ENCODE data around the gene PAX8.

PAX8 gene

DNA sequence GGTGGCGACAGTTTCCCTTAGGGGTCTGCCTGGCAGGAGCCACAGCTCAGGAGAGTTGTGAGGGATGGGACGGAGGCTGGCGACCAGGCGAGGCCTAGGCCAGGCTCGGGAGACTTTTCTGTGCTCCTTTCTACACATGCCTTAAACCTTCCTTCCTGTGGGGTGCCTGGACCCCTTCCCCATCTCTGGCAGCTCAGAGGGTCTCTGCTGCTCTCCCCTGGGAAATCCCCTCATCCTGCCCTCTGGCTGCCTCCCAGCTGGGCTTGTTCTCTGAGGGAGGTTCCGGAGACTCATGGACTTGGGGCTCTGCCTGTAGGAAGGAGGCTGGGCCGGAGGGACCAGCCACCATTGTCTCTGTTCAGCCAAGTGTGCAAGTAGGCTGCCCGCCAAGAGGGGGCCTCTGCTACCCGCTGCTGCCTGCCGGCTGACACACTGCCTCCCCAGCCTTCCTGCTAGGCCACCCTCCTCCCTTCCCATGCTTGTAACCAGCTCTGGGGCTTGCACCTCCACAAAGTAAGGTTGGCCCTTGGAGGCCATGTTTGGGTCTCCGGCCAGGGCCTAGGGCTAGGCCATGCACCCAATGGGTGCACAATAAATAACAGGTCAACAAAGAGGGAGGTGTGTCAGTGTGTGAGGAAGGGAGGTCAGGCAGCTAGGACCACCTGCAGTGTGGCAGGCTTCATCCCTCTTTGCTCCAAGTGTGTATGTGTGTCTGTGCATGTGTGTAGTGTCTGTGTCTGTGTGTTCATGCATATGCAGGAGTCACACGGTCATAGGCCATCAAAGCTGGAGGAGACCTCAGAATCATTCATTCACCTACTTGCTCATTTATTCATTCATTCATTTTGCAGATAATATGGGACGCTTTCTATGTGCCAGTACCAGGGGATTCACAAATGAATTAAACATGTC lies 76.2 kb downstream of the PAX8 start:
- DNase-seq = no peak

DNA sequence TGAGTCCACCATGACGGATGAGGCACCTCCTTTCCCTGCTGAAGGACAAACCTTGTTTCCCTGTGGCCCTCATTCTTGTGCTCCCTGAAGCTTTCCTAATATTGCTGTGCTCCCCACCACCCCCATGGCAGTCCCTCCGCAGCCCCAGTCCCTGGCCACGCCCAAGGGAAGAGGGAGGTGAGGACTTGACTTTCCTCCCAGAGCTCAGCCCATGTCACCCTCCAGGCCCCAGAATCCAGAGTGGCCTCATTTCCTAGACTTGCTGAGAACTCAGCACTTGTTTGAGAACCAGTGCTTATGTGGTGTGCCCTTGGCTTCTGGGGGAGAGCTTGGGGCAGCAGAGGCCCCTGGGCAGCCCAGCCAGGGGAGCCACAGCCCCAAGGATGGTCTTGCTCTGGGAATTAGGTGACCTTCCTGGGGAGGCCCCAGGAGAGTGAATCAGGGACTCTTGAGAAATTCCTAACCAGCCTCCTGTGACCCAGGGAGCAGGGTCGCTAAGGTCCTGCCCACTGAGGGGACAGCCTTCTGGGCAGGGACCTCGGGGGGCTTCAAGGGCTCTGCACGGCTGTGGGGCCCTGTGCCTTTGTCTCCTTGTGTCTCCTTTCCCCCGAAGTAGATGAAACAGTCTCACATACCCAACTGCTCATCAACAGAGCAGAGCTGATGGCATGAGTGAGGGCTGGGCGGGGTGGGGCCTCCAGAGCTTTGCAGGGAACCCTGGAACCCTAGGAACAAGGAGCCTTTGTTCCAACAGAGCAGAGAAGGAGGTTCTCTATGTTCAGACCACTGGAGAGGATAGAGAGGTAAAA lies 77.0 kb downstream of the PAX8 start:
- no peak for DNase-seq

DNA sequence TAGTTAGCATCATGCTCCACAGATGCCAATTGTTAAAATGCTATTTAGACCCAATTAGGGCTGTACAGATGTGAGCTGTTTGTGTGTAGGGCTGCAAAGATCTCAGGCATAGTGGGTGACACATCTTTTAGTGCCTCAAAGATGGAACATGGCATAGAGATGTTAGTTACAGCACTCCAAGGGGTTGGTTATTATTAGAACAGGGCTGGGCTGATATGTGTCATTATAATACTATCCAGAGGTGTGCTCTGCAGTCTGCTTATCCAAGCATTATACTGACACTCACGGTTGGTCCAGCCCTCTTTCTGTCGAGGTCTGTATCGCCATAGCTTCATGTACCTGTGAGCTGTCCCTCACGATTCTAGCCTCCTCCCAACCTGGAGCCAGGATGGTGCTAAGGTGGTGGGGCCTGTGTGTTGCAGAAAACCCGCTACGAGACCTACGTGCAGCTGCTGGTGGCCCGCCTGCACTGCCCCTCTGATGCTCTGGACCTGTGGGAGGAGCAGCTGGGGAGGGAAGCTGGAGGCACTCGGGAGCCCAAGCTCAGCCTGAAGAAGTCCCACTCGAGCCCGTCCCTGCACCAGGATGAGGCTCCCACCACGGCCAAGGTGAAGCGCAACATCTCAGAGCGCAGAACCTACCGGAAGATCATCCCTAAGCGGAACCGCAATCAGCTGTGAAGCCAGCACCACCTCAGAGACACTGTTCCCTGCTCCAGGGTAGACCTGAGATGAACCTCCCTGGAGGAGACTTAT lies 77.8 kb downstream of the PAX8 start:
- DNase-seq = no peak

DNA sequence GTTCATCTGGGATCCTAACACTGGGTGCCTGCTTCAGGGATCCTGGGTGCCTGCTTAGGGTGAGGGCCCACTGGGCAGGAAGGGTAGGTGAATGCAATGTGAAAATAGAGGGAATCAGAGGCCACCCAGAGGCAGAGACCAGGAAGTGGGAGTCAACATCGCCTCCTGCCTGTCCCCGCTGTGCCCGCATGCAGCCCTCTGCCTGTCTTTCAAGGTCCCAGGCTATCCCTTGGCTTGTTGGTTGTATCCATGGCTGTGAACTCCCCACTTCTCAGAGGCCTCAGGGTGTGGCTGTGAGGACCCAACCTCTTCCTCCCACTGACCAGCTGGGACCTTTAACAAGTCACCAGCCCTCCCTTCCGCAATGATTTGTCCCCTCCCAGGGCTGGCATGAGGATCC lies 78.5 kb downstream of the PAX8 start:
- no peak for DNase-seq

DNA sequence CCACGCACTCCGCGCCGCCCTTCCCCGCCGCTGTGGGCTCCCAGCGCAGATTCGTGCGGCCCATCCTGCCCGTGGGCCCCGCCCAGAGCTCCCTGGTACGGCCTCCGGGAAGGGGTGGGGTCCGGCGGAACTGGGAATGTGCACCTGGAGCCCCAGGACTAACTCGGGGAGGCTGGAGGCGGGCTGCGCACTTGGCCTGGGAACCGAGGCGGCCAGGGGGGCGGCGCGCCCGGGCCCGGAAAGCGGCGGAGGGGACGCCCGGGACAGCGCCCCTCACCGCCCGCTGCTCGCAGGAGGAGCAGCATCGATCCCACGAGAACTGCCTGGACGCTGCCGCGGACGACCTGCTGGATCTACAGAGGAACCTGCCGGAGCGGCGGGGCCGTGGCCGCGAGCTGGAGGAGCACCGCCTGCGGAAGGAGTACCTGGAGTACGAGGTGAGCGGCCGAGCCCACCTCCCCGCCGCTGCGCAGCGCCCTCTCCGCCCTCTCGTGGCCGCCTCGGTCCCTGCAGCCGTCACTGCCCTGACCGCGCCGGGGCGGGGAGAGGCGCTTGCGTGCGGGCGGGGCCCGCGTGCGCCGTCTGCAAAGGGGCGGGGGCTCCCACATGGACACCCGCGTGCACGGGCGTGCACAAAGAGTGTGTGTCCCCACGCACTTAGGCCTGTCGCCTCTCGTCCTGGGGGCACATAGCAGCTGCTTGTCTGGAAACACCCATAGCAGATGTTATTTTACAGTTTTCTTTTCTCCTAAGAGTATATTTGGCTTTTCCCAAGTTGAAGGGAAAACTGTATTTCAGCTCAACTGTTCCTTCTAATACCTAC lies 79.7 kb downstream of the PAX8 start:
- peak; percentile 86 for DNase-seq

DNA sequence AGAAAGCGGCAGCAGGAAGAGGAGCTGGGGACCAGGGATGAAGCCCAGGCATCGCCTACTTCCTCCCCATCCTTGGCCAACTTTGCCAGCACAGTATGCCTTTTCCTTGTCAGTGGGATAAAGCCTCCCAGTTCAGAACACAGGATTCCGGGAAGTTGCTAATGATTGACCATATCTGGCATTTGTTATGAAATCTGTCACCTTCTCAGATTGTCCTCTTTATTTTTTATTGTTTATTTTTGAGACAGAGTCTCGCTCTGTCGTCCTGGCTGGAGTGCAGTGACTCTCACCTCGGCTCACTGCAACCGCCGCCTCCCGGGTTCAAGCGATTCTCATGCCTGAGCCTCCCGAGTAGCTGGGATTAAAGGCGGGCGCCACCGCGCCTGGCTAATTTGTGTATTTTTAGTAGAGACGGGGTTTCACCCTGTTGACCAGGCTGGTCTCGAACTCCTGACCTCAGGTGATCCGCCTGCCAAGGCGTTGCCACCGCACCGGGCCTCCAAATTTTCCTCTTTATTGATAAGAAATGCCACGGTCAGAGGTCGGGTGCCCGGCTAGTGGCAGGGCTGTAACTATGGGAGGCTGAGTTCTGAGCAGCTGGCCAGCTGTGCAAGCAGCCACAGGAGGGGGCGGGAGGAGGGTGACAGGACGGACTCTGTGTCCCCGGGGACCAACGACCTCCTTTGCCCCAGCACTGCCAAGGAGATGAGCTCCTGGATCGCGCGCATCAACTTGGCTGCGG lies 80.5 kb downstream of the PAX8 start:
- DNase-seq = no peak

DNA sequence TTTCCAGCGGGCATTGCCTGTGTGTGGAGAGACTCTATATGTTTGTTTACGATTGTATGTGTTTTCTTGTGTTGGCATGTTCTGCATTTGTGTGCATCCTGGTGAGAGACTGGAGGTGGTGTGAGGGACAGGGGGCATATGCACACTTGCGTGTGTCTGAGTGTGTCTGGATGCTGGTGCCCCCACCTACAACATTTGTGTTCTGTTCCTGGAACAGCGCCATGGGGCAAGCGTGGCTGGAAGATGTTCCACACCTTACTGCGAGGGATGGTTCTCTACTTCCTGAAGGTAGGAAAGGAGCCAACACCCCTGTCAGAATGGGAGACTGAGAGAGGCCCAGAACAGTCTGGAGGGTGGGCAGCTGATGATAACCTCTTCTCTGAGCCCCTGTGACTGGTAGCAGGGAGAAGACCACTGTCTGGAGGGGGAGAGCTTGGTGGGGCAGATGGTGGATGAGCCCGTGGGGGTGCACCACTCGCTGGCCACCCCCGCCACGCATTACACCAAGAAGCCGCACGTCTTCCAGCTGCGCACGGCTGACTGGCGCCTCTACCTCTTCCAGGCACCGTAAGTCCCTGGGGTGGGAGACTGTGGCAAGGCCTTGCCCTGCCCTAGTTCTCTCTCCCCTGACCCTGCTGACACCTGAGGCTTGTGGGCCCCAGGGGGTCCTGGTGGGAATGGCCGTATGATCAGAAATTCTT lies 81.2 kb downstream of the PAX8 start:
- no peak for DNase-seq

DNA sequence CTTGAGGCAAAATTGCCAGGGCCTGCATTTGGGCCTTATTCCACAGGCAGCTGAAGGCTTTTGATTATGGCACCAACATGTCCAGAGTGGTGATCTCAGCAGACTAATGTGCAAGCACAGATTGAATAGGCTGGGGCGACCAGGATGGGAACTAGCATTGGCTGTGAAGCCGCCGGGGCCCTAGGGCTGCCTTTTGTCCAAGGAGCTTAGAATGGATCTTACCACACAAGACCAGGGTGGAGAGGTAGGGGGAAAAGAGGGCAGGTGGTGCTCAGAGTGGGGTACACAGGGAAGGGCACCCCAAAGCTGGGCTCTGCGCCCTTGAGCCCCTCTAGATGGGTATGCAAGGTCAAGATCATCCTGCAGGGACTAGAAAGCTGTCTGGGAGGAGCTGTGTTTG lies 81.9 kb downstream of the PAX8 start:
- DNase-seq = no peak

DNA sequence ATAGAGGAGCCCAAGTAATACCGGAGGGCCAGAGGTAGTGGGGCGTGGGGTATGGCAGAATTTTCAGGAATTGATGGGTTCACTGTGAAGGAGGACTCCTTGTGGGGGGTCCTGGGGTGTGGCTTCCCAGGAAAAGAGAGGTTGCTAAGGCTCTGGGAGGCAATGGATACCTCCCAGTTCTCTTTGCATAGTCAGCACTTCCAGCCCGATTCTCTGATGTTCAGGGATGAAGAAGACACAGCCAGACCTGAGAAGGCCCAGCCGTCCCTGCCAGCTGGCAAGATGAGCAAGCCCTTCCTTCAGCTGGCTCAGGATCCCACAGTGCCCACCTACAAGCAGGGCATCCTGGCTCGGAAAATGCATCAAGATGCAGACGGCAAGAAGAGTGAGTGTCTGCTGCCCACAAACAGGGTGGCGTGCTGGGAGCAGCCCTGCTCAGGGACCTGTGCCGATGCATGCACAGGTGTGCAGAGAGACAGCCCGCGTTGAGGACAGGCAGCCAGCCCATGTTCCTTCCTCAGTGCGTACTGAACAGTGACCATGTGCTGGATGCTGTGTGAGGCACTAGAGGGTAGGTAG lies 82.7 kb downstream of the PAX8 start:
- no peak for DNase-seq

DNA sequence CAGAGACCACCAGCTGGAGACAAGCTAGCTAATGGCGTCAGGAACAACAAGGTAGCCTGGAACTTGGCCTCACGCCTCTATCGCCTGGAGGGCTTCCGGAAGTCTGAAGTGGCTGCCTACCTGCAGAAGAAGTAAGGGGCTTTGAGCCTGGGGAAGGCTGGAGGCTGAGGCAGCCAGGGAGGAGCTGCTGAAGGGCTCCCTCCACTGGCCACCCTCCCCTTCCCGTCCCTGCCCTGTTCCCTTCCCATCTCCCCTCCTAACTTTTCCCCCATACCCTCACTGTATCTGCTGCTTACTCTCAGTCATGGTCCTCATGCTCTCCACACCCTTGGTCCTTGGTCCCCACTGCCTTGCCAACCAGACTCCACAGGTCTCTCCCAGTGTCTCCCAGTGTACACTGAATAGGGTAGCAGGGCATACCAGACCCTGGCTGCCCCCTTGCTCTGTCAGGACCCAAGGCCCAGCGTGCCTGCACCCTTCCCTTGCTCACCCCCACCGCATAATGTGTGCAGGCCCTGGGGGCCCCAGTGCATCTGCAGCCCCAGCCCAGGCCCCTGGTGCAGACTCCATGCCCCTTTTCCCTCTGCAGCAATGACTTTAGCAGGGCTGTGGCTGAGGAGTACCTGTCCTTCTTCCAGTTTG lies 86.1 kb downstream of the PAX8 start:
- DNase-seq = no peak

DNA sequence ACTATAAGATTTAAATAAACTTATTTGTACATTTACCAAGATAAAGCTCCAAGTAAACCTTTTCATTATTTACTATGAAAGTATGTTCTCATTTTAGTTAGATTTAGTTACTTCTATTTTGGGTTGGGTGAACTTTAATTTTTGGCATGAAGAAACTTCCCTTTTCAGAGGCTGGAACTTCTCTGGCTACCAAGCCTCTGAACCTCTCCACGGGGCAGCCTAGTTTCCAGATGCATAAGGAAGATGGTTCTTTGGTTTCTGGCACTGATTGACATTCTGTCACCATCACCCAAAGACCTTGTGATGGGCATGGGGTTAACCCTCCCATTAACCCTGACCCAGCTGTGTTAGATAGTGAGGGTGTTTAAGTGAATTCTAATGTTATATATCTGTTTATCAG lies 87.8 kb downstream of the PAX8 start:
- DNase-seq = peak; percentile 40

DNA sequence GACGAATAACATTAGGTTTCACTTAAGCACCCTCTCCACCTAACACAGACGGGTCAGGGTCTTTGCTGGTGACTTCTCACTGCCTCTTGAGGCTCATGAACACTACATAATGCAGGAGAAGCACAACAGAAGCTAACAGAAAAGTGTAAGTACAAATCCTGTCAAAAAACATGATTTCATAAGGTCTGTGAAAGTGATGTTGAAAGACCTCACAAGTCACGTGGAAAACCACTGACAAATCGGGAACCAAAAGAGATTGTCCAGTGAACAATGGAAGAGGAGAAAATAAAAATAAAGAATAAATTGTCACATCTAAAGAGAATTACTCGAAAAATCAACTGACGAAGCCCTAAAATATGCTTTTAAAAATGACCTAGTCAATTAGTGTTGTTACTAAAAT lies 91.0 kb downstream of the PAX8 start:
- DNase-seq = peak; percentile 72

DNA sequence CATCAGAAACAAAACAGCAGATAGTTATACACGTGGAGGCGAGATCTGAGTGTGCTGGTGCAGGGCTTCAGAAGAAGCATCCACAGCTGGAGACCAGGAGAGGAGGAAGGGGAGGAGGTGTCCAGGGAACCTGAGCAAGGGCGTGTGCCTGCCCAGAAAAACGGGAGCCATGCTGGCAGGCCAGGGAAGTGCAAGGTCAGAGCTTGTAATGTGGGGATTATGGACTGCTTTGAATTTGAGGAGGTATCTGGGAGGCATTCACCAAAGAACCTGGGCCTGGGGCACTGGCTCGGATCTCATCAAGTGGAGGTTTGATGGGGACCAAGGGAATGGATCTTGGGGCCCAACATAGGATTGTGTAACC lies 92.3 kb downstream of the PAX8 start:
- DNase-seq = no peak

DNA sequence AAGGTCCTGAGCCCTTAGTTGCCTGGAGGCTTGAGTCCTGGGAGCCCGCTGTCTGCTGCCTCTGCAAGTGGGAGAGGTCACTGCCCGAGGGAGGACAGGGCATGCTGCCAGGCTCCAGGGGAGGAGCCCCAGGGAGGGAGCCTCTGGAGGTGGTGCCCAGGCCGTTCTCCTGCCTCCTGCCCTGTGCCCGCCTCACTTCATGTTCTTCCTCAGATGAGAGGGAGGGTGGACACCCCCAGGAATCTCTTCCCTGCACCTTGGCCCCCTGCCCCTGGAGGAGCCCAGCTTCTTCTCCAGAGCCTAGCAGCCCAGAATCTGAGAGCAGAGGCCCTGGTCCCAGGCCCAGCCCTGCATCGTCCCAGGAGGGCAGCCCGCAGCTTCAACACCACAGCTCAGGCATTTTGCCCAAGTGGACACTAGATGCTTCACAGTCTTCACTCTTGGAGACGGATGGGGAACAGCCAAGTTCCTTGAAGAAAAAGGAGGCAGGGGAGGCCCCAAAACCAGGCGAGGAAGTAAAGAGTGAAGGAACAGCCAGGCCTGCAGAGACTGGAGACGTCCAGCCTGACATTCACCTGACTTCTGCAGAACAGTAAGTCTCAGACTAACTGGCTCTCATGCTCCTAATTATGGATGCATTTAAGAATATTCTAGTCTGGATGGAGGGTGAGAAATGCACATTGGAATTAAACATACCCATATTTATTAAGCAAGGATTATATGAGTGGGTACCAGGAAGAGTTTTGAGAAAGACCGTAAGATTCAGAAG lies 92.9 kb downstream of the PAX8 start:
- DNase-seq = no peak

DNA sequence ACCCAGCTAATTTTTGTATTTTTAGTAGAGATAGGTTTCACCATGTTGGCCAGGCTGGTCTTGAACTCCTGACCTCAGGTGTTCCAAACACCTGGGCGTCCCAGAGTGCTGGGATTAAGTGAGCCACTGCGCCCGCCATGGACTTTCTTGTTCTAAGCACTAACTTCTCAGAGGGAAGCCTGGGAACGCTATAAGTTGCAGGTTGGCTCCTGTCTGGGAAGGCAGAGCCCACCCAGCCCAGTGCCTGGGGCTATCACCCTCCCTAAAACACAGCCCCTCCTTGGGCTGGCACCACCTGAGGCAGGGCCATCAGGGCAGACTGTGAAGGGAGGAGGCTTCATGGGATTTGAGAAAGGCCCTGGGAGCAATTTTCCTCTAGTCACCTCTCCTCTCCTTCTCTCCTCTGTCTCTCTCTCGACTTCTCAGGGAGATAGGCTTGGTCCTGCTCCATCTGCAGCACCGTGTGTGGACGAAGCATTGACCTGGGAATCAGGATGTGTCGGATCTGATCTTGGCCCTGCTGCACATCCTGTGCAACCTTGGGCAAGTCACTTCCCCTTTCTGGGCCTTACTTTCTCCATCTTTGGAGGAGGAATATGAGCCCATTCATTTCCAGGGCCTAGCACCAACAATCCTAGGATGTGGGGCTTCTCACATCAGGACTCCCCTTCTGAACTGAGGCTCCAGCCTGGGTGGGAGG lies 94.0 kb downstream of the PAX8 start:
- no peak for DNase-seq

DNA sequence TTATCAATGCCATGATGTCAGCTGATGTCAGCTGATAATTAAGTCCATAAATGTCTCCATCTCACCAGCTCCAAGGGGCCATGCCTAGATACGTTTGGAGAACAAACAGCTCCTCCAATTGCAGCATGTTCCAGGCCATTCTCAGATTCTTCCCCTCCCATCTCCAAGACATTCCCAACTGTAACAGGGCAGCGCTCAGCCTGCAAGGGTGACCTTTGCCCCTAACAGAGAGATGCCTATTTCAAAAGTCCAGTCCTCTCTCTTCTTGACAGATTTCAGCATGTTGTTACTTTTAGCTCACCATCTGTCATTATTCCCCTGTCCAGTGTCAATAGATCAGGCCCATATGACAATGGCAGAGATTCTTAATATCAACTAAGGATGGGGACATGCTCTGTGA lies 95.0 kb downstream of the PAX8 start:
- no peak for DNase-seq

DNA sequence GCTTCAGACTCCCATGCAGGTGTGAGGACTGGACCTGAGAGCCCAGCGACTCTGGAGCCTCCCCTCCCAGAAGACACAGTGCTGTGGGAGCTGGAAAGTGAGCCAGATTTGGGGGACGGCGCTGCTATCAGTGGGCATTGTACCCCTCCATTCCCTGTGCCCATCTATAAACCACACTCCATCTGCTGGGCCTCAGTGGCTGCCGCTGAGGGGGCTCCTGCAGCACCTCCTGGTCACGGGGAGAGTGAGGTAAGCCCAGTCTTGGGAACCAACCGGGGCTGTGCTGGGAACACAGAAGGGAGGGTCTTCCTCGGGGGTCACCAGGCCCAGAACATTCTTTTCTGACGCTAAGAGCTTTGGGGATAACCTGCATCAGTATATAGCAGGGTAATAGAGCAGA lies 95.5 kb downstream of the PAX8 start:
- DNase-seq = no peak

DNA sequence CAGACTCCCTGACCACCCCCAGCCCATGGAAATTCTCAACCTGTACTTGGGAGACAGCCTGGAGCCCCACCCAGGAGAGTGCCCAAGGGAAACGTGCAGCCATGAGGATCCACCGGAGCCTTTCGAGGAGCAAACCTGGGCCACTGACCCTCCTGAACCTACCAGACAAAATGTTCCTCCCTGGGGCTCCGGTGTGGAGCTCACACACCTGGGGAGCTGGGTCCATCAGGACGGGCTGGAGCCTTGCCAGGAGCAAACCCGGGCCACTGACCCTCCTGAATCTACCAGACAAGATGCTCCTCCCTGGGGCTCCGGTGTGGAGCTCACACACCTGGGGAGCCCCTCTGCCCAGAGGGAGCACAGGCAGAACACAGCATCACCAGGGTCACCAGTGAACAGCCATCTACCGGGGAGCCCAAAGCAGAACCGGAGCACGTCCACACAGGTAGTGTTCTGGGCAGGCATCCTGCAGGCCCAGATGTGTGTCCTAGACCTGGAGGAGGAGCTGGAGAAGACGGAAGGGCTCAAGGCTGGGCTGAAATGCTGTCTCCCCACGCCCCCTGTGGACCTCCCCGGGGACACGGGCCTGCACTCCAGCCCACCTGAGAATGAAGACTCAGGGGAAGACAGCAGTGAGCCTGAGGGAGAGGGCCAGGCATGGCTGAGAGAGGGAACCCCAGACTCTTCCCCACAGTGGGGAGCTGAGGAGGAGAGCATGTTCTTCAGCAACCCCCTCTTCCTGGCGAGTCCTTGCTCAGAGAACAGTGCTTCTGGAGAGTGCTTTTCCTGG lies 96.1 kb downstream of the PAX8 start:
- DNase-seq = no peak
